SK-N-SH (cell line): ENCODE results near the gene TYSND1.

Experiments
- POLR2AphosphoS5 ChIP-seq: IDR thresholded peaks from 2 replicates; pipeline ENCODE4 v1.6.1; 2012; ENCODE audit warnings: low read depth, low read length
- RFX5 ChIP-seq: IDR thresholded peaks from 2 replicates; pipeline ENCODE4 v1.6.1; 2012; ENCODE audit warnings: mild to moderate bottlenecking, improper control_type of control experiment, low read length
- YY1 ChIP-seq: IDR thresholded peaks from 2 replicates; pipeline ENCODE4 v1.4.0; 2012; ENCODE audit warnings: low read depth, mild to moderate bottlenecking
- TF ChIP-seq, protein P1 (sequence below): fragments of 150-350 bp; IDR thresholded peaks from 2 replicates; pipeline ENCODE4 v1.6.1; 2017; ENCODE audit warnings: antibody characterized with exemption, low read length, low read depth, borderline replicate concordance
- TF ChIP-seq, protein P2 (sequence below): fragments of 200-600 bp; sonication (generic); IDR thresholded peaks from 2 replicates; pipeline ENCODE4 v1.6.1; 2017; ENCODE audit warnings: antibody characterized with exemption, mild to moderate bottlenecking, moderate library complexity

DNA sequence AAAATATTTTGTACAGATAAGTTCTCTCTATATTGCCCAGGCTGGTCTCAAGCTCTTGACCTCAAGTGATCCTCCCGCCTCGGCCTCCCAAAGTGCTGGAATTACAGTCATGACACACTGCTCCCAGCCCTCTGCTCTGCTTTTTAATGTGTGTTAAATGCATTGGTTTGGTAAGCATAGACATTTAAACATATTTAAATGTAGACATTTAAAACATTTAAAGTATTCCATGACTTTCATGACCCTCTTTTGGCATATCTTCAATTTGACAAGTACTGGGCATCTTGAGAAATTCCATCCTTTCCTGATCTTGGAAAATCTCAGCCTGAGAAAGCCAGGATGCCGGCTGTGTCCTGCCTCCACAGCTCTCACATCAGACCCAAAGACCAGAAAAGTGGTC, 29.0 kb upstream of the TYSND1 start:
- TF ChIP-seq, protein P1, sequence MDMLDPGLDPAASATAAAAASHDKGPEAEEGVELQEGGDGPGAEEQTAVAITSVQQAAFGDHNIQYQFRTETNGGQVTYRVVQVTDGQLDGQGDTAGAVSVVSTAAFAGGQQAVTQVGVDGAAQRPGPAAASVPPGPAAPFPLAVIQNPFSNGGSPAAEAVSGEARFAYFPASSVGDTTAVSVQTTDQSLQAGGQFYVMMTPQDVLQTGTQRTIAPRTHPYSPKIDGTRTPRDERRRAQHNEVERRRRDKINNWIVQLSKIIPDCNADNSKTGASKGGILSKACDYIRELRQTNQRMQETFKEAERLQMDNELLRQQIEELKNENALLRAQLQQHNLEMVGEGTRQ: no peak
- TF ChIP-seq, protein P2, sequence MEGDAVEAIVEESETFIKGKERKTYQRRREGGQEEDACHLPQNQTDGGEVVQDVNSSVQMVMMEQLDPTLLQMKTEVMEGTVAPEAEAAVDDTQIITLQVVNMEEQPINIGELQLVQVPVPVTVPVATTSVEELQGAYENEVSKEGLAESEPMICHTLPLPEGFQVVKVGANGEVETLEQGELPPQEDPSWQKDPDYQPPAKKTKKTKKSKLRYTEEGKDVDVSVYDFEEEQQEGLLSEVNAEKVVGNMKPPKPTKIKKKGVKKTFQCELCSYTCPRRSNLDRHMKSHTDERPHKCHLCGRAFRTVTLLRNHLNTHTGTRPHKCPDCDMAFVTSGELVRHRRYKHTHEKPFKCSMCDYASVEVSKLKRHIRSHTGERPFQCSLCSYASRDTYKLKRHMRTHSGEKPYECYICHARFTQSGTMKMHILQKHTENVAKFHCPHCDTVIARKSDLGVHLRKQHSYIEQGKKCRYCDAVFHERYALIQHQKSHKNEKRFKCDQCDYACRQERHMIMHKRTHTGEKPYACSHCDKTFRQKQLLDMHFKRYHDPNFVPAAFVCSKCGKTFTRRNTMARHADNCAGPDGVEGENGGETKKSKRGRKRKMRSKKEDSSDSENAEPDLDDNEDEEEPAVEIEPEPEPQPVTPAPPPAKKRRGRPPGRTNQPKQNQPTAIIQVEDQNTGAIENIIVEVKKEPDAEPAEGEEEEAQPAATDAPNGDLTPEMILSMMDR: no peak
- TF ChIP-seq POLR2AphosphoS5 (no peak), RFX5 (no peak), YY1 (no peak)
